ENCODE measurements around the gene NRN1L.
"Not testable (repeated sequence)": the region's sequence is repeated elsewhere in the genome, so short reads cannot be mapped to it uniquely, and the experiment has no call there.

The NRN1L gene

DNA sequence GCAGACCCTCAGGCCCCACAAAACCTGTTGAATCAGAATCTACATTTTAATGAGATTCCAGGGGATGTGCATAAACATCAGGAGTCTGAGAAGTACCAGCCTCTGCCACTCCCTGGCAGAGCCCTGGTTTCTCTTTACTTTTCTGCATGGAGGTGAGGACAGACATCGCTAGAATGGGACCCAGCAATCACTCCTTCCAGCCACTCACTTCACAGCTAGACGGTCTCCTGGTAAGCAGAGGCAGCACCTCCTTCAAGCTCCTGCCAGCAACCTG, 30.7 kb downstream of the NRN1L start:
- H3K27me3 ChIP-seq (replicated peaks in 2 of 5; ENCODE audit: control insufficient read depth in 4 of 5, insufficient read depth in 5 of 5, low read length in 4 of 5); DNase-seq; H3K9me3 ChIP-seq (ENCODE audit: control extremely low read depth in 1 of 5, control insufficient read depth in 4 of 5, insufficient read depth in 2 of 5, low read depth in 1 of 5, low read length in 4 of 5); H3K4me3 ChIP-seq (ENCODE audit: control insufficient read depth in 1 of 7, extremely low read depth in 1 of 7, insufficient read depth in 4 of 7, low read depth in 2 of 7, low read length in 6 of 7); H3K27ac ChIP-seq (ENCODE audit: insufficient read depth in 1 of 2, low read depth in 1 of 2, low read length in 2 of 2, poor library complexity in 1 of 2, severe bottlenecking in 2 of 2); POLR2A ChIA-PET; H3K4me1 ChIP-seq (ENCODE audit: control extremely low read depth in 1 of 4, control insufficient read depth in 4 of 4, insufficient read depth in 4 of 4, low read length in 3 of 4): not testable (repeated sequence)
- 100% methylated on average over 1 of the region's 2 CpGs for WGBS (ENCODE audit: insufficient coverage)
- CTCF ChIA-PET: interaction anchor here (1.1 to 22.4 kb wide), 5 partner anchors 11 to 243 kb away, joined by 4 to 216 read pairs (median 9); partner anchors contain the start of genes NRN1L and PSKH1
- peaks cover 11 to 63% (median 37%) of the 10 kb centered on the region in 4 experiments for H3K36me3 ChIP-seq (ENCODE audit: control insufficient read depth in 4 of 4, insufficient read depth in 4 of 4, low read length in 3 of 4)

DNA sequence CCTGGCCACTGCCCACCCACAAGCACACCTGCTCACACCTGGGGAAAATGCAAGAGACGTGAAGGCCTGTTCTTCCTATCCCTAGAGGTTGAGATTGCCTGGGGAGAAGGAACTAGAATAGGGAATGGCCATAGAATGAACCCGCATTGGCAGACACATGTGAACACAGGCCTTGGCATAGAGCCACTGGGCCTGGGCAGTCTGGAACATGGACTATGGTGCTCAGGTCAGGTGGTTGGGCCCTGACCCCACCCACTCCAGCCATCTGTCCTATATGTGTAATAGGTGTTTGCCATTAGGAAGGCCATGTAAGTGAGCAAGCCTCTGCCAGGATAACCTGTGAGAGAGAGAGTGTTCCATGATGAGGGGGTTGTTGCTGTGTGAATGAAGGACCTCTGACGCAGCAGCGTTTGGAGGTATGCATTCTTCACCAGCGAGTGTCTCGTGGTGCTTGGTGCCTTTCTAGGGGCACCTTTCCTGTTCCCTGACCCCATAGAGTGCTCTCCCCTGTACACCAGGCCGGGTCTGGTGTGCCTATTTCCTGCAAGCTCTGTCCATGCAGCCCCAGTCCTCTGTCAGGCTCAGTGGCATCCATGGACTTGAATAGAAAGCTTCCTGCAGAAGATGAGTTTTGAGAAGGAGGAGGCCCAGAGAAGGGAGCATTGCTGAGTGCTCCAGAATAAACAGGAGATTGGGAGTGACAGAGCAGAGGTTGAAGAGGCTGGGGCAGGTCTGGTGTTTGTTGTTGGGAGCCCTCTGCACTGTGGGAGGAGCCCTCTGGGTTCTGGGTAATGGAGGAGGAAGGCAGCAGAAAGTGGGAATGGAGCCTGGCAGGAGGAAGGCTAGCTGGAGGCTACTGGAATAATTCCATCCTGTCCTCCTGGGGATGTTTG, 31.4 kb downstream of the NRN1L start:
- WGBS (ENCODE audit: insufficient coverage): 91% methylated on average over 3 of the region's 7 CpGs
- ChIA-PET POLR2A (no interaction called here), CTCF (interaction anchor here (1.1 to 22.4 kb wide), 8 partner anchors 8 to 244 kb away, joined by 3 to 216 read pairs (median 6); partner anchors contain the start of genes NRN1L and PSKH1)
- no peak overlapping the region for H3K4me3 ChIP-seq (ENCODE audit: control insufficient read depth in 1 of 7, extremely low read depth in 1 of 7, insufficient read depth in 4 of 7, low read depth in 2 of 7, low read length in 6 of 7)
- H3K27ac ChIP-seq (ENCODE audit: insufficient read depth in 1 of 2, low read depth in 1 of 2, low read length in 2 of 2, poor library complexity in 1 of 2, severe bottlenecking in 2 of 2): no peak overlapping the region
- H3K9me3 ChIP-seq (ENCODE audit: control extremely low read depth in 1 of 5, control insufficient read depth in 4 of 5, insufficient read depth in 2 of 5, low read depth in 1 of 5, low read length in 4 of 5): no peaks in the 10 kb centered on the region
- peaks cover 11 to 59% (median 35%) of the 10 kb centered on the region in 4 experiments for H3K36me3 ChIP-seq (ENCODE audit: control insufficient read depth in 4 of 4, insufficient read depth in 4 of 4, low read length in 3 of 4)
- H3K27me3 ChIP-seq (replicated peaks in 2 of 5; ENCODE audit: control insufficient read depth in 4 of 5, insufficient read depth in 5 of 5, low read length in 4 of 5): no peaks in the 10 kb centered on the region
- H3K4me1 ChIP-seq (ENCODE audit: control extremely low read depth in 1 of 4, control insufficient read depth in 4 of 4, insufficient read depth in 4 of 4, low read length in 3 of 4): peaks cover 0 to under 1% (median 0%) of the 10 kb centered on the region in 4 experiments
- no peak for DNase-seq

DNA sequence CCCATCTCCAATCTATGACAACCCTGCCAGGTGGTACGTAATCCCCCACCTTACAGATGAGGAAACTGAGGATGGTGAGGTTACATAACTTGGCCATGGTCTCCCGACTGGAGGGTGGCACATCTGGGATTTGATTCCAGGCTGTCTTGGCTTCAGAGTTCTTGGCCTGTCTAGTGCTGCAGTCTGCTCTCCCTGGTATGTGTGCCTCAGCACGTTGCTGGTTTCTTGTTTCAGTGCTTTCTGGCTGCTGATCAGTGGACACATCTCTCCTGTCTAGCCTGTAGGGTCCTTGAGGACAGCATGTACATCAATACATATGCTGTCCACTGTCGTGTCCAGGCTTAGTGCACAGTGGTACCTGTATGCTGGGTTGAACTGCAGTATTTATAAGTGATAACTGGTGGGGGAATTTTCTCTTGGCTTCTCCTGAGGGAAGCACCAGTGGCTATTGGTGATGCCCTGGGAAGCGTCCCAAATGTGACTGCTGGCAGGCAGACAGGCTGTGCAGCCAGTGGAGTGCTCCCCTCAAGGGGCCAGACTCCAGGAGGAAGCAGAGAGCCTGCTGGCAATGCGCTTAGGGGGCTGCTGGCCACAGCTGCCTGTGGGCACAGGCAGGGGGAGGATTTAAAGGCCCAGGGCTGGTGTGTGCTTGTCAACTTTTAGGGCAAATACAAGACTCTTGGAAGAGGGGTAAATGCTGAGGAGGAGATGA, 32.6 kb downstream of the NRN1L start:
- Histone ChIP-seq H3K27ac (ENCODE audit: insufficient read depth in 1 of 2, low read depth in 1 of 2, low read length in 2 of 2, poor library complexity in 1 of 2, severe bottlenecking in 2 of 2) (no peak overlapping the region), H3K36me3 (ENCODE audit: control insufficient read depth in 4 of 4, insufficient read depth in 4 of 4, low read length in 3 of 4) (peaks cover 8 to 49% (median 27%) of the 10 kb centered on the region in 4 experiments), H3K9me3 (ENCODE audit: control extremely low read depth in 1 of 5, control insufficient read depth in 4 of 5, insufficient read depth in 2 of 5, low read depth in 1 of 5, low read length in 4 of 5) (no peaks in the 10 kb centered on the region), H3K4me3 (ENCODE audit: control insufficient read depth in 1 of 7, extremely low read depth in 1 of 7, insufficient read depth in 4 of 7, low read depth in 2 of 7, low read length in 6 of 7) (no peak overlapping the region), H3K4me1 (ENCODE audit: control extremely low read depth in 1 of 4, control insufficient read depth in 4 of 4, insufficient read depth in 4 of 4, low read length in 3 of 4) (peaks cover 0 to 9% (median 3%) of the 10 kb centered on the region in 4 experiments), H3K27me3 (replicated peaks in 2 of 5; ENCODE audit: control insufficient read depth in 4 of 5, insufficient read depth in 5 of 5, low read length in 4 of 5) (no peaks in the 10 kb centered on the region)
- ChIA-PET POLR2A (no interaction called here), CTCF (interaction anchor here (1.0 to 22.4 kb wide), 7 partner anchors 9 to 34 kb away, joined by 3 to 359 read pairs (median 3); partner anchors contain the start of genes EDC4, NRN1L and PSKH1)
- no peak for DNase-seq
- WGBS (ENCODE audit: insufficient coverage): 78% methylated on average over 6 of the region's 6 CpGs

DNA sequence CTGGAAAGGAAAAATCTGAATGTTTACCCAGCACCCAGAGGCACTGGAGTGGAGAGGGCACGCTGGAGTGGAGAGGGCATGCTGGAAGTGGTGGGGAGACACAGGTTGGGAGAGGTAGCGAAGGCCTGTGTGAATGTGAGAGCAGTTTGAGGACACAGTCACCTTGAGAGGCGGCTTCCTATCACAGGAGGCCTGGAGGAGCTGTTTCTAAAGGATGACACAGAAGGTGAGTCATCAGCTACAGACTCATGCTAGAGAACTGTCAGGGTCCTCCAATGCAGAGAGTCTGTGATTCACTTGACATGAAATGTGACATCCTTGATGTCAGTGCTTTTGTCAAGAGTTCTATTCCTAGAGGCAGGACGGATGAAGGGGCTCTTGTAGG, 33.2 kb downstream of the NRN1L start:
- CTCF ChIA-PET: interaction anchor here (0.7 to 21.3 kb wide), 4 partner anchors 8 to 246 kb away, joined by 3 to 359 read pairs (median 3); partner anchors contain the start of genes EDC4 and NRN1L
- no peaks in the 10 kb centered on the region for H3K9me3 ChIP-seq (ENCODE audit: control extremely low read depth in 1 of 5, control insufficient read depth in 4 of 5, insufficient read depth in 2 of 5, low read depth in 1 of 5, low read length in 4 of 5)
- no peaks in the 10 kb centered on the region for H3K27me3 ChIP-seq (replicated peaks in 2 of 5; ENCODE audit: control insufficient read depth in 4 of 5, insufficient read depth in 5 of 5, low read length in 4 of 5)
- POLR2A ChIA-PET: no interaction called here
- WGBS (ENCODE audit: insufficient coverage): 97% methylated on average over 3 of the region's 4 CpGs
- H3K36me3 ChIP-seq (ENCODE audit: control insufficient read depth in 4 of 4, insufficient read depth in 4 of 4, low read length in 3 of 4): peaks cover 8 to 48% (median 26%) of the 10 kb centered on the region in 4 experiments
- peaks cover 0 to 14% (median 3%) of the 10 kb centered on the region in 4 experiments for H3K4me1 ChIP-seq (ENCODE audit: control extremely low read depth in 1 of 4, control insufficient read depth in 4 of 4, insufficient read depth in 4 of 4, low read length in 3 of 4)
- H3K4me3 ChIP-seq (ENCODE audit: control insufficient read depth in 1 of 7, extremely low read depth in 1 of 7, insufficient read depth in 4 of 7, low read depth in 2 of 7, low read length in 6 of 7): no peak overlapping the region
- no peak for DNase-seq
- no peak overlapping the region for H3K27ac ChIP-seq (ENCODE audit: insufficient read depth in 1 of 2, low read depth in 1 of 2, low read length in 2 of 2, poor library complexity in 1 of 2, severe bottlenecking in 2 of 2)

DNA sequence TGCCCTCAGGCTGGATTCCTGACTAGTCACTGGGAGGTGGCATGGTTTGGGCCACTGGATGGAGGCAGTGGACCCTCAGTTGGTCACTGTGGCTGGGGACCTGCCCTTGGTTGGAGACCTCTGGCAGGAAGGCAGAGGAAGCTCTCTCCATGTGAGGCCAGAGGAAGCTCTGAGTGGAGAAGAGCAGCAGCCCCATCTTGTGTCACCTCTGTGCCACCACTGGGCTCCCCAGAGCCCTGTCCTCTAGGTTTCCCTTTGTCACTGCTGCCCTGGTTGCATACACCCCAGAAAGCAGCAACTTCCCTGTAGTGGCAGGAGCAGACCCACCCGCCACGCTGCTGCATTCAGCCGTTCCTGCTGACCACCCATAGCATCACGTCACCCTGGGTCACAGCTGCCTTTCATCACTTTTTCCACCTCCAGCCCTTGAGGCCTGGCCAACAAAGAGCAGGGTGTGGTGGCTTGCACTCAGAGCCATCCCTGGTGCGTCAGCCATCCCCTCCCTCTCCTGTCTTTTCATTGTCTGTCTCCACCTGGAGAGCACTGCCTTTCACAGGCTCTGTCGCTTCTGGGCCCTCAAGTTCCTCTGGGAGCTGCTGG, 35.0 kb downstream of the NRN1L start:
- DNase-seq: peak in 2 of 3 donors; percentile 36 to 39
- POLR2A ChIA-PET: no interaction called here
- H3K4me1 ChIP-seq (ENCODE audit: control extremely low read depth in 1 of 4, control insufficient read depth in 4 of 4, insufficient read depth in 4 of 4, low read length in 3 of 4): peaks cover 0 to 15% (median 3%) of the 10 kb centered on the region in 4 experiments

DNA sequence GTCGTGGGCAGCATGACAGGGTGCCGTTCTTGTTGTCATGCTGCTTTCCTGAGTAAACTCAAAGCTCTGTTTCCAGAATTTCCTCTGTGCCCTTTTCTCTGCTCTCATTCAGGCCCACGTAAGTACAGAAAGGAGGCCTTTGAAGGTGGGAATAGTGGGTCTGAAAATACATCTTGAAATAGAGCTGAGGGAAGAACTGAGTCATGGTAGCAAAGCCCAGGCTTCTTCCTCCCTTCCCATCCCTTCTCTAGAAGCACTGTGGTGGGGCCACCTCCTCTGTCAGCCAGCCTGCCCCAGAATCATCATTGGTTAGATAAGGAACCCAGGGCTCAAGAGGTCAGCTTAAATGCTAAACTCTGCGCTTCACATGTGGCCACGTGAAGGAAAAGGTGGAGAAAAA, 37.5 kb downstream of the NRN1L start:
- peaks cover 0 to 15% (median 3%) of the 10 kb centered on the region in 4 experiments for H3K4me1 ChIP-seq (ENCODE audit: control extremely low read depth in 1 of 4, control insufficient read depth in 4 of 4, insufficient read depth in 4 of 4, low read length in 3 of 4)
- no peaks in the 10 kb centered on the region for H3K9me3 ChIP-seq (ENCODE audit: control extremely low read depth in 1 of 5, control insufficient read depth in 4 of 5, insufficient read depth in 2 of 5, low read depth in 1 of 5, low read length in 4 of 5)
- H3K27me3 ChIP-seq (replicated peaks in 2 of 5; ENCODE audit: control insufficient read depth in 4 of 5, insufficient read depth in 5 of 5, low read length in 4 of 5): no peaks in the 10 kb centered on the region
- ChIA-PET CTCF (interaction anchor here (1.0 to 21.3 kb wide), 8 partner anchors 12 to 250 kb away, joined by 3 to 359 read pairs (median 4); partner anchors contain the start of genes EDC4 and NRN1L), POLR2A (no interaction called here)
- WGBS (ENCODE audit: insufficient coverage): 76% methylated on average over 3 of the region's 5 CpGs
- H3K36me3 ChIP-seq (ENCODE audit: control insufficient read depth in 4 of 4, insufficient read depth in 4 of 4, low read length in 3 of 4): peaks cover 0 to 42% (median 24%) of the 10 kb centered on the region in 4 experiments
- H3K4me3 ChIP-seq (ENCODE audit: control insufficient read depth in 1 of 7, extremely low read depth in 1 of 7, insufficient read depth in 4 of 7, low read depth in 2 of 7, low read length in 6 of 7): no peak overlapping the region
- no peak for DNase-seq
- peak overlapping the region in 1 of 2 experiments; percentile 9 for H3K27ac ChIP-seq (ENCODE audit: insufficient read depth in 1 of 2, low read depth in 1 of 2, low read length in 2 of 2, poor library complexity in 1 of 2, severe bottlenecking in 2 of 2)

More for the DNA sequence above, 35.0 kb downstream of the NRN1L start:
- H3K9me3 ChIP-seq (ENCODE audit: control extremely low read depth in 1 of 5, control insufficient read depth in 4 of 5, insufficient read depth in 2 of 5, low read depth in 1 of 5, low read length in 4 of 5): no peaks in the 10 kb centered on the region
- no peaks in the 10 kb centered on the region for H3K27me3 ChIP-seq (replicated peaks in 2 of 5; ENCODE audit: control insufficient read depth in 4 of 5, insufficient read depth in 5 of 5, low read length in 4 of 5)
- 98% methylated on average over 5 of the region's 6 CpGs for WGBS (ENCODE audit: insufficient coverage)
- CTCF ChIA-PET: interaction anchor here (1.1 to 21.3 kb wide), 5 partner anchors 16 to 82 kb away, joined by 3 to 359 read pairs (median 3); partner anchors contain the start of genes EDC4 and NRN1L
- peak overlapping the region in 1 of 2 experiments; percentile 15 for H3K27ac ChIP-seq (ENCODE audit: insufficient read depth in 1 of 2, low read depth in 1 of 2, low read length in 2 of 2, poor library complexity in 1 of 2, severe bottlenecking in 2 of 2)
- peaks cover 8 to 51% (median 30%) of the 10 kb centered on the region in 4 experiments for H3K36me3 ChIP-seq (ENCODE audit: control insufficient read depth in 4 of 4, insufficient read depth in 4 of 4, low read length in 3 of 4)
- H3K4me3 ChIP-seq (ENCODE audit: control insufficient read depth in 1 of 7, extremely low read depth in 1 of 7, insufficient read depth in 4 of 7, low read depth in 2 of 7, low read length in 6 of 7): no peak overlapping the region

Measured in common myeloid progenitor, CD34-positive (primary cell).